Neural cell (in vitro differentiated cells): ENCODE data around the gene GLRX2.

Experiments used
- CTCF ChIP-seq: fragments of 450-650 bp; IDR thresholded peaks from 2 replicates; pipeline ENCODE4 v1.5.1; 2014; ENCODE audit warnings: antibody characterized with exemption, mild to moderate bottlenecking, moderate library complexity; ENCODE audit not compliant: poor library complexity, severe bottlenecking
- EP300 ChIP-seq: fragments of 450-650 bp; conservative IDR thresholded peaks from 2 replicates; pipeline ENCODE4 v1.6.1; 2014; ENCODE audit warnings: antibody characterized with exemption, mild to moderate bottlenecking, moderate library complexity; ENCODE audit not compliant: poor library complexity, severe bottlenecking
- EZH2 ChIP-seq: fragments of 200-600, 300-800 bp; shearing (Covaris generic), sonication (generic); IDR thresholded peaks from 2 replicates; pipeline ENCODE4 v1.6.1; 2014; ENCODE audit warnings: antibody characterized with exemption, low read length, borderline replicate concordance, mild to moderate bottlenecking; ENCODE audit not compliant: insufficient read depth, poor library complexity, severe bottlenecking
- MXI1 ChIP-seq: fragments of 450-650 bp; conservative IDR thresholded peaks from 2 replicates; pipeline ENCODE4 v1.6.1; 2014; ENCODE audit warnings: antibody characterized with exemption, mild to moderate bottlenecking; ENCODE audit not compliant: poor library complexity, severe bottlenecking
- POLR2AphosphoS5 ChIP-seq: IDR thresholded peaks from 2 replicates; pipeline ENCODE4 v1.6.1; 2012
- RAD21 ChIP-seq: fragments of 450-650 bp; conservative IDR thresholded peaks from 2 replicates; pipeline ENCODE4 v1.6.1; 2014; ENCODE audit warnings: antibody characterized with exemption, mild to moderate bottlenecking, moderate library complexity
- SMC3 ChIP-seq: fragments of 450-650 bp; conservative IDR thresholded peaks from 2 replicates; pipeline ENCODE4 v1.6.1; 2014; ENCODE audit warnings: antibody characterized with exemption, mild to moderate bottlenecking, moderate library complexity; ENCODE audit not compliant: poor library complexity

- peak; percentile 36 for TF ChIP-seq CTCF
- peak; percentile 86 for TF ChIP-seq EP300
- peak; percentile 92 for TF ChIP-seq POLR2AphosphoS5
- no peak for TF ChIP-seq EZH2
- peak; percentile 35 for TF ChIP-seq RAD21
- TF ChIP-seq SMC3: peak; percentile 32
- peak; percentile 79 for TF ChIP-seq MXI1
These were observed 45.7 kb downstream of the GLRX2 start, which contains the start of the genes RO60 and UCHL5 for GRCh38 chr1:193059282-193060114.
